ENCODE results near the gene CFAP97D1.

The CFAP97D1 gene

GRCh38 chr17:43832168-43832975 lies 52.1 kb downstream of the CFAP97D1 start:
- Histone ChIP-seq H3K36me3 (ENCODE audit: control insufficient read depth in 2 of 2, insufficient read depth in 1 of 2, low read length in 2 of 2) (peaks cover 5 to 44% of the 10 kb centered on the region in 2 experiments), H3K4me3 (ENCODE audit: low read depth, low read length) (peak overlapping the region; percentile 69), H3K9me3 (ENCODE audit: control insufficient read depth, insufficient read depth, low read depth, low read length) (no peaks in the 10 kb centered on the region), H3K27ac (ENCODE audit: extremely low read depth, low read depth, low read length) (peak overlapping the region; percentile 33; the same call in 1 of the 2 replicates), H3K4me1 (ENCODE audit: control insufficient read depth, insufficient read depth, low read length) (peaks cover 3% of the 10 kb centered on the region; the same call in 1 of the 2 replicates)
- ChIA-PET POLR2A (interaction anchor here (0.5 to 1.0 kb wide), 5 partner anchors 10 to 386 kb away, joined by 3 to 4 read pairs (median 3); partner anchors contain the start of gene CD300LG), CTCF (interaction anchor here (0.6 to 5.0 kb wide), 4 partner anchors 9 to 14 kb away, joined by 3 to 29 read pairs (median 4); partner anchors contain the start of gene CD300LG)
- peak; percentile 65; the same call in 1 of the 2 replicates for TF ChIP-seq KLF9 (tag by site-specific recombination; IDR thresholded peaks at IDR 0.05; ENCODE audit: low read depth)
- no peak for TF ChIP-seq ZNF391 (tag by site-specific recombination; IDR thresholded peaks at IDR 0.05; ENCODE audit: borderline replicate concordance, low read depth)
- TF ChIP-seq ZBTB21 (tag by site-specific recombination; IDR thresholded peaks at IDR 0.05), result no peak
- TF ChIP-seq KLF17 (tag by site-specific recombination; IDR thresholded peaks at IDR 0.05), result peak; percentile 63
- peak; percentile 76 for TF ChIP-seq GLIS2 (tag by site-specific recombination; IDR thresholded peaks at IDR 0.05)
- TF ChIP-seq ZFP69B (tag by site-specific recombination; IDR thresholded peaks at IDR 0.05), result 0 out of 2 replicates have a peak, but pooled peaks have one; percentile 10
- TF ChIP-seq REST (tag by site-specific recombination; IDR thresholded peaks at IDR 0.05), result no peak
- peak; percentile 44; the same call in 1 of the 2 replicates for TF ChIP-seq KLF7 (tag by site-specific recombination; IDR thresholded peaks at IDR 0.05; ENCODE audit: borderline replicate concordance)
- peak; percentile 91 for TF ChIP-seq ZBTB20 (tag by site-specific recombination; IDR thresholded peaks at IDR 0.05)
- TF ChIP-seq ZFP37 (tag by site-specific recombination; IDR thresholded peaks at IDR 0.05), result 0 out of 2 replicates have a peak, but pooled peaks have one; percentile 30
- no peak for TF ChIP-seq ZNF660 (tag by site-specific recombination; IDR thresholded peaks at IDR 0.05)
- TF ChIP-seq ZIC2 (tag by site-specific recombination; IDR thresholded peaks at IDR 0.05), result peak; percentile 97
- TF ChIP-seq ZNF561 (tag by site-specific recombination; IDR thresholded peaks at IDR 0.05; ENCODE audit: borderline replicate concordance), result 0 out of 2 replicates have a peak, but pooled peaks have one; percentile 2
- no peak for TF ChIP-seq ZNF174 (tag by site-specific recombination; IDR thresholded peaks at IDR 0.05)
- TF ChIP-seq ZNF518A (tag by site-specific recombination; conservative IDR thresholded peaks at IDR 0.05; ENCODE audit: low read depth), result no peak
- peak; percentile 84 for TF ChIP-seq GLIS1 (tag by site-specific recombination; IDR thresholded peaks at IDR 0.05)
- 0 out of 2 replicates have a peak, but pooled peaks have one; percentile 43 for TF ChIP-seq KLF16 (tag by site-specific recombination; IDR thresholded peaks at IDR 0.05)
- TF ChIP-seq BCL11B (tag by site-specific recombination; IDR thresholded peaks at IDR 0.05; ENCODE audit: low read depth), result no peak
- TF ChIP-seq ZNF548 (tag by site-specific recombination; IDR thresholded peaks at IDR 0.05), result no peak
- no peak for TF ChIP-seq ZNF362 (tag by site-specific recombination; IDR thresholded peaks at IDR 0.05)
- 0 out of 2 replicates have a peak, but pooled peaks have one; percentile 17 for TF ChIP-seq ZBTB6 (tag by site-specific recombination; IDR thresholded peaks at IDR 0.05)
- peak; percentile 46 for TF ChIP-seq SP2 (tag by site-specific recombination; IDR thresholded peaks at IDR 0.05)
- TF ChIP-seq ZBTB26 (tag by site-specific recombination; optimal IDR thresholded peaks at IDR 0.05), result peak; percentile 77

Data from HEK293 (cell line).